Parietal lobe (tissue), 2 donors: ENCODE results near the gene ZNF621. TPM values are rescaled to one million over a fixed set of nuclear protein-coding genes. Genes with fewer than 3 reads are reported as not detected.

Experiments
- small RNA-seq: library from RNA; depleted of rRNA; stranded (forward); fragments of <200 nt; gene quantifications from one replicate; pipeline ENCODE3, GENCODE V24; 2014; ENCODE audit warnings: low replicate concordance
- total RNA-seq: library from RNA; depleted of rRNA; stranded (reverse); fragments of >200 nt; gene quantifications from one replicate; pipeline ENCODE4 v1.2.3, GENCODE V29; 2014

The ZNF621 gene
- 22.2 TPM for total RNA-seq

DNA sequence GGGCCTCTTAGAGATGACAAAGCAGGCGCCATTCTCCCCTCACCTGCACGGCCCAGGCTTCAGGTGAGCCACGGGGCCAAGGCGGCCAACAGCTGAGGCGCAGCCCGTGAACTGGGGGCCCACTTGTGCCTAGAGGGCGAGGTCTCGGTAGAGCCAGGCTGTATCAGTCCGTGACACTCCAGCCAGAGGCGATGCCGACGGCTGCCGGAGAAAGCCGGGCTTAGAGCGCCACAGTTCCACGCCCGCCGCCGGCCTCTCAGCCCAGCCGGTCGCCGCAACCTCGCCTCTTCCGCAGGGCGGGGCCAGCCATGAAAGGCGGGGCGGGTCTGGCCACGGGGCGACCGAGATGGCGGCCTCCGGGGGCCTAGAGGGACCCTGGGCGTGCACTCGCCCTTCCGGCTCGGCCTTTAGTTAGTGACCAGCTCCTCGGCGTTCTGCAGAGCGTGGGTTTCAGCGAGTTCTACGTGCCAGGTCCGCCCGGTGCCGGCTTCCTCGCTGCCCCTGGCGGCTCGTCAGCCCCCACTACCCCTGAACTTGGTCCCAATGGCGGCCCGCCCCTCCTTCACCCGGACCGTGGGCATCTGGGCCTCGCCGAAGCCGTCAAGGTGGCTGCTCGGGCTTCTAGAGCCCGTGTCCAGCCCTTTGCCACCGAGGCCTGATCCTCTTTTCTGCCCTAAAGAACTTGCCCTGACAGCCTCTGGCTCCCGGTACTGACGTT lies at the start of gene ZNF621:
ZNF621 (plus strand) TSS at position 393 of the 718 bp plus-strand sequence. CDS start 881 bp downstream, outside the sequence.

DNA sequence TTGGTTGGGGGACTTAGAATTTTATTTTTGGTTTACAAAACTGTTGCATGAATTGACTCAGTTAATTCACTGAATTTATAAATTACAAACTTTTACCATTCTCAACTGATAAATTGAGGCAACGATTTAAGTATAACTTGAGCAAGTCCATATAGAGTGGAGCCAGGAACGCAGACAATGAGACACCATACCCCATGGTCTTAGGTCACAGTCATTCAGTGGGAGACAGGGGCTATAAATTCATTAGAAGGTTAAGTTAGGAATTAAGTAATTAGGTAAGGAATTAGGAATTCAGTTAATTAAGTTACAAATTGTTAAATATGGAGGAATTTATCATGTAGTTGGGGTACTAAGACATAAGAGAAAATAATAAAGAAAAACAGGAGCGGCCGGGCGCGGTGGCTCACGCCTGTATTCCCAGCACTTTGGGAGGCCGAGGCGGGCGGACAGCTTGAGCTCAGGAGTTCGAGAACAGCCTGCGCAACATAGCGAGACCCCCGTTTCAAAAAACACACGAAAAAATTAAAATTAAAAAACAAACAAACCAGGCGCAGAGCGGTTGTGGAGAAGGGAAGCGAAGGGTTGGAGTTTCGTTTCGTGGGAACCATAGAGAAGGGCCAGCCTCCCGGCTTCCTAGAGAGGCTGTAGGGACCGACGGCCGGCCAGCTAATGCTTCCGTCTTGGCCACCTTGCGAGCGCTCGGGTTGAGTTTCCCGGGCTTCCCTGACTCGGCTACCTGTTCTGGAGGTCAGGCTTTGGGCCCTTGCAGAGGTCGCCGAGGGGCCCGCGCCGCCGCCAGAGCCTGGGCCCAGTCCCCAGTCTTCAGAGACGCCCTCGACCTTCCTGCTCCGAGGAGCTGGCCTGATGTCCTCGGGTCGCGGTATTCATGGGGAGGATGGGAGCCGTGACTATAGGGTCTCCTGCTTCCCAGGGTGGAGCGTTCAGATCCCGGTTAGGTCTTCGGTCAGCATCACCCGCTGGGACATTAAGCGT lies 48.0 kb upstream of the ZNF621 start, which contains the start of gene ZNF619:
ZNF619 (plus strand) TSS at position 645 of the 993 bp plus-strand sequence. CDS start 858 bp downstream, outside the sequence.

DNA sequence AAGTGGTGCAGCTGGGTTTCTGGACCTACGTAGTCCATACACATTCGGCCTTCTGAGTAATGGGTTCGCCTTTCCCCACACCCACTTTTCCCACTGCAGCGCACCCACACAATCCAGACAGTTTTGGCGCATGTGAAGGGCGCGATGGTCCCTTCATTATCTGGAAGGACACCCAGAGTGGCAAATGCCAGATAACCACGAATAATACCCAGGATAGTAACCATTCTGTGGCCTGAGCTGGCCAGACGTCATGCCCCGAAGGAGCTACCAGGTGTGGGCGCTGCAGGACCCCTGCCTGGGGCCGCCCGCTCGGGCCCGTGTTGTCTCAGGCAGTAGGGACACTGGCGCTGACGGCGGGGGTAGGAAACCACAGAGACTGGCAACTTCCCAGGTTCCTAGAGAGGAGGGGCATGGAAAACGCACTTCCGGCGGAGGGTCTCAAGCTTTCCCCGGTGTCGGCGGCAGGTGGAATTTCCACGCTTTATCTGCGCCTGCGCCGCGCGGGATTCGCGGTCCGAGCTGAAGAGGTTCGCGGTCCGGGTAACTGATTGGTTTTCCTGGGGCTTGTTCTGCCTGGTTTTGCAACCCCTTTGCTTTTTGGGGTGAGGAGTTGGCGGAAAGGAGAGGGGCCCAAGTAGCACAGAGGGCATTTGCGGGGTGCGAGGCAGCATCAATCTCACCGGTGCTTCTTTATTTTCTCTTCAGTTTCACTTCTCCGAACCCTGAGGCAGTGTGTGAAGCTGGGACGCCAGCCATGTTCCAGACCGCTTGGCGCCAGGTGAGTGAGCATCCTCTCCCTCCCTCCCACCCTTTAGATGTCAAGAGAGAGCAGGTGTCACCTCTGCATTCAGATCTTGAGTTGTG lies 18.9 kb upstream of the ZNF621 start, which contains the start of gene ZNF620:
ZNF620 (plus strand) TSS at position 441 of the 864 bp plus-strand sequence; CDS start at position 755, 314 bp downstream.

Small RNAs within 50 kb of the gene (small RNA-seq; reads per million reads assigned to genes)
- gene RNU5B-2P, result 26.6 reads per million, percentile 93 among the genes with 10 or more reads in this experiment

Other genes starting within 250 kb of the ZNF621 start
- 48.8 TPM for gene EIF1B, start 215.3 kb upstream of the ZNF621 start, total RNA-seq
- gene ENTPD3, start 137.8 kb upstream of the ZNF621 start, total RNA-seq, result 1.9 TPM
- gene RPL14, start 67.6 kb upstream of the ZNF621 start, total RNA-seq, result 157 TPM
- 5.0 TPM for gene ZNF619, start 47.8 kb upstream of the ZNF621 start, total RNA-seq
- 16.3 TPM for gene ZNF620, start 18.9 kb upstream of the ZNF621 start, total RNA-seq